ENCODE measurements around the gene STK24. TPM values are rescaled to one million over a fixed set of nuclear protein-coding genes. Genes with fewer than 3 reads are reported as not detected.

STK24 gene
- total and polyA plus RNA-seq, 10 of the 15 experiments (the other 5 are each of a cell fraction or from before 2014, with no cell fraction given): 7.5 to 115 (median 52.9) TPM

DNA sequence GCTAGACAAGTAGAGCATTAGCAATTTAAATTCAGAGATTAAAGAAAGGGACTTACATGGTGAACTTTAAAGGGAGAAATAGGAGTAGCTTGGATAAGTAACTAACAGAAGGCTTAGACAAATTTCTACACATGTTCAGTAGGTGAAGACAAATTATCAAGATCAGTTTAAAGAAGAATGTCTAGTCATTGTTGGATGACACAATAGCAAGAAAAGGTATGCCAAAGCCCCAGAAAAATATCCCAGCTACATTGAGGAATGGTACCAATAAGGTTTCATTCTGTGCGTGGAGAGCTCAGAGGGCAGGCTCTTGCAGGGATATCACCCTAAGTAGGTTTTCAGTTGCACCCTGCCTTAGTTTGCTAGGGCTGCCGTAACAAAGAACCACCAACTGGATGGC, 3.5 kb upstream of the STK24 start (continued):
- TF ChIP-seq, protein P1, sequence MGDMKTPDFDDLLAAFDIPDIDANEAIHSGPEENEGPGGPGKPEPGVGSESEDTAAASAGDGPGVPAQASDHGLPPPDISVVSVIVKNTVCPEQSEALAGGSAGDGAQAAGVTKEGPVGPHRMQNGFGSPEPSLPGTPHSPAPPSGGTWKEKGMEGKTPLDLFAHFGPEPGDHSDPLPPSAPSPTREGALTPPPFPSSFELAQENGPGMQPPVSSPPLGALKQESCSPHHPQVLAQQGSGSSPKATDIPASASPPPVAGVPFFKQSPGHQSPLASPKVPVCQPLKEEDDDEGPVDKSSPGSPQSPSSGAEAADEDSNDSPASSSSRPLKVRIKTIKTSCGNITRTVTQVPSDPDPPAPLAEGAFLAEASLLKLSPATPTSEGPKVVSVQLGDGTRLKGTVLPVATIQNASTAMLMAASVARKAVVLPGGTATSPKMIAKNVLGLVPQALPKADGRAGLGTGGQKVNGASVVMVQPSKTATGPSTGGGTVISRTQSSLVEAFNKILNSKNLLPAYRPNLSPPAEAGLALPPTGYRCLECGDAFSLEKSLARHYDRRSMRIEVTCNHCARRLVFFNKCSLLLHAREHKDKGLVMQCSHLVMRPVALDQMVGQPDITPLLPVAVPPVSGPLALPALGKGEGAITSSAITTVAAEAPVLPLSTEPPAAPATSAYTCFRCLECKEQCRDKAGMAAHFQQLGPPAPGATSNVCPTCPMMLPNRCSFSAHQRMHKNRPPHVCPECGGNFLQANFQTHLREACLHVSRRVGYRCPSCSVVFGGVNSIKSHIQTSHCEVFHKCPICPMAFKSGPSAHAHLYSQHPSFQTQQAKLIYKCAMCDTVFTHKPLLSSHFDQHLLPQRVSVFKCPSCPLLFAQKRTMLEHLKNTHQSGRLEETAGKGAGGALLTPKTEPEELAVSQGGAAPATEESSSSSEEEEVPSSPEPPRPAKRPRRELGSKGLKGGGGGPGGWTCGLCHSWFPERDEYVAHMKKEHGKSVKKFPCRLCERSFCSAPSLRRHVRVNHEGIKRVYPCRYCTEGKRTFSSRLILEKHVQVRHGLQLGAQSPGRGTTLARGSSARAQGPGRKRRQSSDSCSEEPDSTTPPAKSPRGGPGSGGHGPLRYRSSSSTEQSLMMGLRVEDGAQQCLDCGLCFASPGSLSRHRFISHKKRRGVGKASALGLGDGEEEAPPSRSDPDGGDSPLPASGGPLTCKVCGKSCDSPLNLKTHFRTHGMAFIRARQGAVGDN (IDR thresholded peaks at IDR 0.05): no peak
- no peak for TF ChIP-seq SIN3A (IDR thresholded peaks at IDR 0.05; ENCODE audit: low read depth, low read length)
- TF ChIP-seq MTA3 (IDR thresholded peaks at IDR 0.05; ENCODE audit: borderline replicate concordance, low read length): no peak
- no peak for TF ChIP-seq NFYA (IDR thresholded peaks at IDR 0.05; ENCODE audit: borderline replicate concordance, low read depth, low read length)
- TF ChIP-seq LARP7 (IDR thresholded peaks at IDR 0.05): no peak
- TF ChIP-seq HCFC1 (IDR thresholded peaks at IDR 0.05; ENCODE audit: low read length): no peak
- TF ChIP-seq, protein P2, sequence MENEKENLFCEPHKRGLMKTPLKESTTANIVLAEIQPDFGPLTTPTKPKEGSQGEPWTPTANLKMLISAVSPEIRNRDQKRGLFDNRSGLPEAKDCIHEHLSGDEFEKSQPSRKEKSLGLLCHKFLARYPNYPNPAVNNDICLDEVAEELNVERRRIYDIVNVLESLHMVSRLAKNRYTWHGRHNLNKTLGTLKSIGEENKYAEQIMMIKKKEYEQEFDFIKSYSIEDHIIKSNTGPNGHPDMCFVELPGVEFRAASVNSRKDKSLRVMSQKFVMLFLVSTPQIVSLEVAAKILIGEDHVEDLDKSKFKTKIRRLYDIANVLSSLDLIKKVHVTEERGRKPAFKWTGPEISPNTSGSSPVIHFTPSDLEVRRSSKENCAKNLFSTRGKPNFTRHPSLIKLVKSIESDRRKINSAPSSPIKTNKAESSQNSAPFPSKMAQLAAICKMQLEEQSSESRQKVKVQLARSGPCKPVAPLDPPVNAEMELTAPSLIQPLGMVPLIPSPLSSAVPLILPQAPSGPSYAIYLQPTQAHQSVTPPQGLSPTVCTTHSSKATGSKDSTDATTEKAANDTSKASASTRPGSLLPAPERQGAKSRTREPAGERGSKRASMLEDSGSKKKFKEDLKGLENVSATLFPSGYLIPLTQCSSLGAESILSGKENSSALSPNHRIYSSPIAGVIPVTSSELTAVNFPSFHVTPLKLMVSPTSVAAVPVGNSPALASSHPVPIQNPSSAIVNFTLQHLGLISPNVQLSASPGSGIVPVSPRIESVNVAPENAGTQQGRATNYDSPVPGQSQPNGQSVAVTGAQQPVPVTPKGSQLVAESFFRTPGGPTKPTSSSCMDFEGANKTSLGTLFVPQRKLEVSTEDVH (IDR thresholded peaks at IDR 0.05; ENCODE audit: low read depth, partially characterized antibody): no peak
